Gastrocnemius medialis (tissue), 4 donors: ENCODE measurements around the gene RPS14. TPM values are rescaled to one million over a fixed set of nuclear protein-coding genes. Genes with fewer than 3 reads are reported as not detected.

Source experiments
- ATAC-seq, 2 donors: fragments of 150-250 bp; one replicate each; pipeline ENCODE4 v1.9.1; 2016
- DNase-seq, 2 donors: peaks; one replicate each; pipeline ENCODE4 v3.0.0-alpha.2; 2019
- H3K27ac ChIP-seq, 4 donors: fragments of 200-600 bp; sonication (generic); 1 replicate in 1 of 4; 2 replicates in 3 of 4; pipeline ENCODE4 v1.5.1; 2016 to 2018; ENCODE audit warnings: mild to moderate bottlenecking in 2 of 4, moderate library complexity in 1 of 4
- H3K27me3 ChIP-seq, 3 donors: fragments of 200-600 bp; sonication (generic) in 2 of 3; 1 replicate in 1 of 3; 2 replicates in 2 of 3; pipeline versions ENCODE4 v1.5.1 to v1.6.0; 2016 to 2019; ENCODE audit warnings: mild to moderate bottlenecking in 1 of 3, moderate library complexity in 1 of 3
- H3K36me3 ChIP-seq, 2 donors: fragments of 200-600 bp; sonication (generic) in 1 of 2; one replicate each; pipeline ENCODE4 v1.5.1; 2017 to 2018
- H3K4me1 ChIP-seq, 2 donors: fragments of 200-600 bp; sonication (generic) in 1 of 2; one replicate each; pipeline ENCODE4 v1.5.1; 2016 to 2017; ENCODE audit warnings: mild to moderate bottlenecking in 2 of 2
- H3K4me3 ChIP-seq, 4 donors: fragments of 200-600 bp; sonication (generic) in 3 of 4; 1 replicate in 1 of 4; 2 replicates in 3 of 4; pipeline ENCODE4 v1.5.1; 2016 to 2019; ENCODE audit warnings: mild to moderate bottlenecking in 2 of 4
- H3K9me3 ChIP-seq, 3 donors: fragments of 200-600 bp; sonication (generic) in 2 of 3; 1 replicate in 1 of 3; 2 replicates in 2 of 3; pipeline ENCODE4 v1.5.1; 2016 to 2019
- CTCF ChIP-seq, 5 experiments: fragments of 450-650 bp in 3 of 5; fragments of 200-600 bp in 2 of 5; sonication (generic) in 2 of 5; IDR thresholded peaks in 4 of 5; conservative IDR thresholded peaks in 1 of 5; 1 replicate in 4 of 5; 2 replicates in 1 of 5; pipeline ENCODE4 v1.5.1; 2016 to 2019; ENCODE audit warnings: antibody characterized with exemption in 5 of 5, mild to moderate bottlenecking in 3 of 5, moderate library complexity in 3 of 5
- POLR2A ChIP-seq, 2 donors: fragments of 450-650 bp; IDR thresholded peaks; one replicate each; pipeline ENCODE4 v1.6.1; 2017; ENCODE audit warnings: antibody characterized with exemption in 2 of 2, mild to moderate bottlenecking in 2 of 2, moderate library complexity in 2 of 2
- in situ Hi-C, 4 donors: fragments of 200-750 bp; cut with MboI; loops; one replicate each; pipeline versions ENCODE4 v1.15.0 to v1.8.0; 2017; ENCODE audit warnings: low sequenced_read_pairs in 4 of 4
- intact Hi-C: fragments of 100-400 bp; cut with DNase I; formaldehyde crosslinking; loops from one replicate; pipeline ENCODE4 v1.15.1; 2023; ENCODE audit warnings: low total_unique reads
- total RNA-seq, 4 donors: library from RNA; depleted of rRNA; stranded (reverse); fragments of >200 nt; gene quantifications; one replicate each; pipeline versions ENCODE4 v1.1.0 to v1.2.3, GENCODE V29; 2016

Gene RPS14
- total RNA-seq, 4 donors from 2014 or later: 1,865 to 2,215 (median 2,024) TPM

DNA sequence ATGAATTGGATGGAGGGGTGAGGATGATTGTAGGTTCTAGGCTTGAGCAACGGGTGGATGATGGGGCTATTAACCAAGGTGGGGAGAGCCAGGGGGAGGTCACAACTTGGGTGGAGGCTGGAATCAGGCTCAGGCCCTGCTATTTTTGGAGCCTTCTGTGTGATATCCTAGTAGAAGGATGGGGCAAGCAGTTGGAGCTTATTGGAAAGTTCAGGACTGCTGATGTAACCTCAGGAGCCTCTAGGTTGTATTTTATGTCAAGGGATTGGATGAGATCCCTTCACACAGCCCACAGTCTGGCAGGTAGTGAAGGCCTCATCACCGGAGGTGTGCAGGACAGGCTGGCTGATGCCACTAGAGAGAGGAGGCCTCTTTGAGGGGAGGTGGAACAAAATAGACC lies 11.2 kb upstream of the RPS14 start:
- no peaks in the 10 kb centered on the region for H3K27me3 ChIP-seq
- H3K9me3 ChIP-seq: no peaks in the 10 kb centered on the region
- intact Hi-C loops (loop anchor here (2.0 kb wide), 1 partner anchor 26 kb away; no protein-coding TSS in a partner anchor), in situ Hi-C loops (loop anchor here in 3 of 4 donors (5.0 to 25.0 kb wide), 3 partner anchors 54 to 252 kb away; partner anchors contain the start of gene RBM22 (in 2 of the 3))
- DNase-seq (peak in 1 of 2 donors; percentile 61), ATAC-seq (peak; percentile 78 to 92)
- H3K36me3 ChIP-seq: no peaks in the 10 kb centered on the region
- TF ChIP-seq POLR2A (IDR thresholded peaks at IDR 0.05) (no peak), CTCF (IDR thresholded peaks at IDR 0.05 in 4 of 5, conservative IDR thresholded peaks at IDR 0.05 in 1 of 5) (no peak)
- H3K4me1 ChIP-seq: peaks cover 25 to 30% of the 10 kb centered on the region in 2 donors
- H3K27ac ChIP-seq: peak overlapping the region; percentile 62 to 80 (median 74)
- H3K4me3 ChIP-seq: no peak overlapping the region

DNA sequence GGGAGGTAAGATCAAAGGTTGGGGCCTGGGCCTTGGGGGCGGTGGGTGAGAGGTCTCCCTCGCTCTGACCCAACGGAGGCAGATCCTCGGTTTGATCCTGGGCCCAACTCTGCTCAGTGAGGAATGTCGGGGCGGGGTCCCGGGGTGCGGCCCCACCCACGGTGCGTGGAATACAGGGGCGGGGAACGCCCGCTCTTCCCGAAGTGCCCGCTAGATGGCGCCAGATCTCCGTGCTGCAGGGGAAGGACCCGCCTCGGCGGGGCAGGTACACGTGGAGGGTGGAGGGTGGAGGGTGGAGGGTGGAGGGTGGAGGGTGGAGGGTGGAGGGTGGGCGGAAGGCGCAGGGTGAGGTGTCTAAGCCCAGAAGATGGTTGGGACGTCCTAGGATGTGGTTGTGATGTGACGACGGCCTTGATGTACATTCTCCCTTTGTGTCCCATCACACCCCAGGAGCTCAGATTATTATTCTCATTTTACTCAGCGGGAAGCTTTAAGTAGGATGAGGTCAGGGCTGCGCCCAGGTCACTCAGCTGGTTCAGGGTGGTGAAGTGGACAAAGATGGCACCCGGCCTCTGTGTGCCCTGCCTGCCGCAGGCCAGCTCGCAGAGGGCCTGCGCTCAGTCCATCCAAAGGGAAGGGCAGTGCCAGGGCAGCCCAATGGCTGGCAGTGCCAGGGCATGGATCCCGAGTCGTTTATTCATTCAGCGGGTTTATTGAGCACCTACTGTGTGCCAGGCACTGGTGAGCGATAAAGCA lies 9.4 kb upstream of the RPS14 start:
- peak overlapping the region in 1 of 4 donors; percentile 29 for H3K4me3 ChIP-seq
- peak; percentile 29 to 65 for DNase-seq
- peaks cover 19 to 23% of the 10 kb centered on the region in 2 donors for H3K4me1 ChIP-seq
- peak; percentile 71 to 96 (median 91) for TF ChIP-seq CTCF (IDR thresholded peaks at IDR 0.05 in 4 of 5, conservative IDR thresholded peaks at IDR 0.05 in 1 of 5)
- TF ChIP-seq POLR2A (IDR thresholded peaks at IDR 0.05): no peak
- in situ Hi-C loops (loop anchor here in 2 of 4 donors (5.0 to 25.0 kb wide), 3 partner anchors 83 to 253 kb away; partner anchors contain the start of gene RBM22 (in 2 of the 2)), intact Hi-C loops (loop anchor here (1.0 to 10.0 kb wide), 4 partner anchors 64 to 388 kb away; partner anchors contain the start of genes IRGM and RBM22)
- ATAC-seq: peak; percentile 79
- no peaks in the 10 kb centered on the region for H3K27me3 ChIP-seq
- H3K27ac ChIP-seq: peak overlapping the region in 3 of 4 donors; percentile 18 to 80 (median 60)
- no peaks in the 10 kb centered on the region for H3K9me3 ChIP-seq
- no peaks in the 10 kb centered on the region for H3K36me3 ChIP-seq

DNA sequence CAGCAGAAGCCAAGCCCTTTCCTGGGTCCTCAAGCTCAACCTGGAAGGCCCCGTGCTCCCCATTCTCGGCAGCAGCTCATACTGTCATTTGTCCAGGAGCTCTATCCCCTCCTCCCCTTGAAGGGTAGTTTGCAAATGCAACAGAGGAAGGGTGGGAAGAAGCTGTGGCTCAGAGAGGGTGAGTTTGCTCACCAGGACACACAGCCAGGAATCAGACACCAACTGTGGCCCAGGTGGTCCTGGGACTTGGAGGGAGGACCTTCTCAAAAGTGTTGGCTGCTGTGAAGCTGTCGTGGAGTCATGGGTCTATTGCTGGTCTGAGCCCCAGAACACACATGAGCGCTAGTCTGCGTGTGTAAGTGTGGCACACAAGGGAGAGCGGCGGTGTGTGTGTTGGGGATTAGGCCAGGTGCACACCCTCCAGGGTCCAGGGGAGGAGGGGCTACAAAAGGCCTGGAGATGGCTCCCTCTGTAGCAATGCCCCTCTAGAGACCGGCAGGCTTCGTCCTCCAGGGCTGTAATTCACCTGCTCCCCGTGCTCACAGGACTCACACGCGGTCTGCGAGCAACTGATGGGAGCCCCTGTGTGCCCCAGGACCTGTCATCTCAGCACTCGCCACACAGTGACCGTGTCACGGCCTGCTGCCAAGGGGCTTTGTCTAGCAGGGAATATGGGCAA lies 8.2 kb upstream of the RPS14 start:
- Histone ChIP-seq H3K4me1 (peaks cover 19 to 23% of the 10 kb centered on the region in 2 donors), H3K27me3 (no peaks in the 10 kb centered on the region), H3K9me3 (no peaks in the 10 kb centered on the region), H3K36me3 (no peaks in the 10 kb centered on the region), H3K4me3 (no peak overlapping the region), H3K27ac (no peak overlapping the region)
- in situ Hi-C loops: loop anchor here in 2 of 4 donors (5.0 to 25.0 kb wide), 3 partner anchors 85 to 255 kb away; partner anchors contain the start of gene RBM22 (in 2 of the 2)
- intact Hi-C loops: loop anchor here (5.0 to 10.0 kb wide), 2 partner anchors 247 to 390 kb away; partner anchors contain the start of genes IRGM and RBM22
- TF ChIP-seq CTCF (IDR thresholded peaks at IDR 0.05 in 4 of 5, conservative IDR thresholded peaks at IDR 0.05 in 1 of 5) (no peak), POLR2A (IDR thresholded peaks at IDR 0.05) (no peak)
- ATAC-seq: no peak
- no peak for DNase-seq

DNA sequence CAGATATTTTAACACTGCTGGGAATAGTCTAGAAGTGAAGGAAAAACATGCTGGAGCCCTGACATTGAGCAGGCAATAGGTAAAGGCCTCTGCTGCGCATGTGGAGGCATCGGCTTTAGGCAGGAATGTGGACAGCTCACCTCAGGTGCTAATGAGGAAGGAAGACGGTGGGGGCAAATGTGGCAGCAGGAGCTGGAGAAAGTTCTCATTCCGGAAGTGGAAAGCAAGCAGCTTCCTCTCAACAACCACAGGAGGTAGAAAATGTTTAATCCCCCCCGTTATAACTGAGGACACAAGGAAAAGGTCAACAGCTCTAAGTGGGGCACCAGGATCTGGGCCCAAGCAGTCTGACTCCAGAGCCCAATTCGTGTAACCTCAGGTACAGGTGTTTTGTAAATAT lies 7.6 kb upstream of the RPS14 start:
- H3K27me3 ChIP-seq: no peaks in the 10 kb centered on the region
- peaks cover 19 to 23% of the 10 kb centered on the region in 2 donors for H3K4me1 ChIP-seq
- no peaks in the 10 kb centered on the region for H3K36me3 ChIP-seq
- in situ Hi-C loops: loop anchor here in 2 of 4 donors (5.0 to 25.0 kb wide), 3 partner anchors 85 to 255 kb away; partner anchors contain the start of gene RBM22 (in 2 of the 2)
- H3K27ac ChIP-seq: no peak overlapping the region
- intact Hi-C loops: loop anchor here (5.0 to 10.0 kb wide), 2 partner anchors 248 to 390 kb away; partner anchors contain the start of genes IRGM and RBM22
- no peak overlapping the region for H3K4me3 ChIP-seq
- DNase-seq (no peak), ATAC-seq (no peak)
- H3K9me3 ChIP-seq: no peaks in the 10 kb centered on the region
- no peak for TF ChIP-seq CTCF (IDR thresholded peaks at IDR 0.05 in 4 of 5, conservative IDR thresholded peaks at IDR 0.05 in 1 of 5)
- no peak for TF ChIP-seq POLR2A (IDR thresholded peaks at IDR 0.05)
